COLO668 (cell line): Measurements from ENCODE around the gene AGTPBP1.
"Not testable (repeated sequence)": the region's sequence is repeated elsewhere in the genome, so short reads cannot be mapped to it uniquely, and the experiment has no call there.

Experiments
- DNase-seq: peaks from one replicate; lab custom pipeline; 2025; ENCODE audit not compliant: unreplicated experiment; lab: John Stamatoyannopoulos, UW

The AGTPBP1 gene

DNA sequence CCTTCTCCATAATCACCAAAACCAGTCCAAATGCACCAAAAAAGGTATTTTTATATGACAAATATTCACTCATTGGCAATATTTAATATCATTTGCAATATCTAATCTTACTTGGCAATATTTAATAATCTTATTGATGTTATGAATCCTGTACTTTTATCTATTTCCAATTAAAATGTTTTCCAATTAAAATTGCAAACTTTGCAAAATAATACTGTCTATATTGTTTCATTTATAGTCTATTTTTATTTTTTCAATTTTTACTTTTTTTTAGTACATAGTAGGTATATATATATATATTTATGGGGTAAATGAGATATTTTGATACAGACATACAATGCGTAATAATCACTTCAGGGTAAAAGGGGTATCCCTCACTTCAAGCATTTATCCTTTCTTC, 109.9 kb downstream of the AGTPBP1 start:
- DNase-seq: no peak

DNA sequence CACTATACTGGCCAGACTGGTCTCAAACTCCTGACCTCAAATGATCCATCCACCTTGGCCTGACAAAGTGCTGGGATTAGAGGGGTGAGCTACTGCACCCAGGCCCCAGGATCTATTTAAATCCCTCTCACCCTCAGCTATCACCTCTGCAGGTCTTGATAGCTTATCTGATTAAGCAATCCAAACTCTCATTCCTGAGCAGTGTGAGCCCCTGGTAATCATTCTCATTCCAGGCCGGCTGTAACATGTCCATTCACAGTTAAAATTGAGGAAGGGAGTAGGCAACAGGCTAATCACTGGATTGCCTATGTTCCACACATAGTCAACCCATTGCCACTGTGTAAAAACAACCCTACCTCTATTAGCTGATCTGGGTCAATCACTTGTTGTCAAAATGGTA, 111.1 kb downstream of the AGTPBP1 start:
- DNase-seq: no peak

DNA sequence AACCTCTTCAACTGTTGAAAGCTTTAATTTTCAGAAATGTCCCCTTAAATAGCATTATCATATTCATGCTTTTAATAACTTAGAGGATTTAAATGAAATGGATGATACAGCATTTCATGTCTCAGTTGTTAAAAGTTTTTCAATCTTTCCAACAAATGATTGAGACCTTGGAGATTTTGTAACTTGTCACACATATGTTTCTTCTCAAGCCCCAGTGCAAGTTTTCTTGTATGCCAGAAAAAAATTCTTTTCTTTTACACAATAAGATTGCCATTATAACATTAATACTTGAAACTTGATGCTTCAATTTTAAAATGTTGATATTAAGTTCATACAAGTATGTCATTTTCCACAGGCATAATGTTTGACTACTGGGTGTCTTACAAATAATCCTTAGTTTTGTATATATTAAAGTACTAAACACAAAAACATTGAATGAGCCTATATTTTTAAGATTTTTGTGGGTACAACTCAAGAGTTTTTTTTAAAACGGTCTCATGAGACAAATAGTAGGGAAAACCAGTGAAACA, 124.5 kb downstream of the AGTPBP1 start:
- DNase-seq: no peak

DNA sequence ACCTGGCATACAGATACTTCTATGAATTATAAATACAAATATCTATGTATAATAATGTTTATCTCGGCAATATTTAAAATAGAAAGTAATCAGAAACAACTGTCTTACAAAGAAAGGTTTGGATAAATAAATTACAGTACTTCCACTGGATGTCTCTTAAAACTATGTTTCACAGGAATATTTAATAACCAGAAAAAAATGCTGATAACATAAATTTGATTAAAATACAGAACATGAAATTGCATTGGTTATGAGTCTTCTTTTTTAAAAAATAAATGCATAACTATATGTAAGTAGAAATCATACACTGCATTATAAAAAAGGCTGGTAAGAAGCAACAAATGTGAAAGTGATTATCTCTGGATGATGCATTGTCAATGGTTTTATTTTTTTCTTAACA, 126.0 kb downstream of the AGTPBP1 start:
- no peak for DNase-seq

DNA sequence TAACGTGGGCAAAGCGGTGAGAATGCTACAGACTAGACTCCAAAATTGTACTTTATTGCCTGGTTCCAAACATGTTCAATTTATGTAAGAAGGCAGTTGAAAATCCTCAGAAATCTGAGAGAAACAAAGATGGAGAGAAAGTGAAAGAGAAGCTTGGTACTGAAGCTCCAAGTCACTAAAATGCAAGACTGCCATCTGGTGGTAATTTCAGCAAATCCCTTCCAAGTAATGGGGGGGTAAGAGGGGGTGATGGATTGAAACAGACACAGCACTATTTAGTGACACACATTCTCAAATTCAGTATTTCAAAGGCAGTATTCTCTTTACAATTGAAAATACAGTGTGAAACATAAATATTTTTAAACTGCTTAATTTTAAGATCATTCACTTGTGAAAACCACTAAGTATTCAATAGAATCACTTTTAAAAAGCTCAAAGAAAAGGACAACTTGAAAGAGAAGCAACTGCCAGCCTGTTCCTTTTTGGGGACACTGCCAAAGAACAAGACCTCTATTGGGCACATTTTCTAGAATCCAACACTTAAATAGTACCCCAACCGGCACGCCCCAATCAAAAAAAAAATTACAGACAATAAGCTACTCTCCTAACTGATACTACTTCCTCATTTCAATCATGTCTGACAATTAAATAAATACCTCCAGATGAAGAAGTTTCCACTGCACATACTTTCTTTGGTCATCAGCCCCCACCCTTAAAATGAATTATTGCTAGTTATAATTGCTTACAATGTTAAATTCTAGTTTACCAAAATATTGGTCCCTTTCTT, 131.5 kb downstream of the AGTPBP1 start:
- DNase-seq: peak; percentile 21

DNA sequence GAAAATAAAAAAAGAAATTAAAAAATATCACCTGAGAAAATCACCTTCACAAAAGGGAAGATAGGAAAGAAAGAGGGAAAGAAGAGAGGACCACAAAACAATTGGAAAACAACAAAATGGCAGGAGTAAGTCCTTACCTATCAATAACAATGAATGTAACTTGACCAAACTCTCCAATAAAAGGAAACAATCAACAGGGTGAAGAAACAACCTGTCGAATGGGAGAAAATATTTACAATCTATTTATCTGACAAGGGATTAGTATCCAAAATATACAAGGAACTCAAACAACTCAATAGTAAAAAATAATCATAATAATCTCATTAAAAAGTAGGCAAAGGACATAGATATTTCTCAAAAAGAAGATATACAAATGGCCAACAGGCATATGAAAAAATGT, 135.8 kb downstream of the AGTPBP1 start:
- no peak for DNase-seq

DNA sequence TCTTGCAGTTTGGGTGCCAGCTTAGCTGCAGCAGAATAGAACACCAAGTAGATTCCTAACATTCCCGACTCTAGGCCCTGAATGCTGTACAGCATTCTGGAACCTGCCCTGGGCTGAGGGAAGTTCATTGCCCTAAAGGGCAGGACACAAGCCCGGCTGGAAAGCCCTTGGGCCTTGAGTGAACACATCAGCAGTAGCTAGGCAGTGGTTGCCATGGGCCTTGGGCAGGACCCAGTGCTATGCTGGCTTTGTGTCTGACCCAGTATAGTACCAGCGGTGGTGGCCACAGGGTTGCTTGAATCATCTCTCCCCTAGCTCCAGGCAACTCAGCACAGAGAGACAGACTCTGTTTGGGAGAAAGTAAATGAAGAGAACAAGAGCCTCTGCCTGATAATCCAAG, 137.8 kb downstream of the AGTPBP1 start:
- DNase-seq: no peak

DNA sequence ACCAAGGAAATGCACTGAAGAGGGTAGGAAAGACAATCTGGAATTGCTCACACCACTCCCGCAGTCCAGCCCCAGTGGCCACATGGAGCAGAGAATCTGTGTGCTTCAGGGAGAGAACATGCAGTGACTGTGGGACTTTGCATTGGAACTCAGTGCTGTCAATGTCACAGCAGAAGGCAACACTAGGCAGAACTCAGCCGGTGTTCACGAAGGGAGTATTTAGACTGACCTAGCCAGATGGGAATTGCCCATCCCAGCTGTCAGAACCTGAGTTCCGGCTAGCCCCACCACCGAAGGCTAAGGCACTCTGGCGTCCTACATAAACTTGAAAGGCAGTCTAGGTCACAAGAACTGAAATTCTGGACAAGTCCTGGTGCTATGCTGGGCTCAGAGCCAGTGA, 139.0 kb downstream of the AGTPBP1 start:
- DNase-seq: no peak

DNA sequence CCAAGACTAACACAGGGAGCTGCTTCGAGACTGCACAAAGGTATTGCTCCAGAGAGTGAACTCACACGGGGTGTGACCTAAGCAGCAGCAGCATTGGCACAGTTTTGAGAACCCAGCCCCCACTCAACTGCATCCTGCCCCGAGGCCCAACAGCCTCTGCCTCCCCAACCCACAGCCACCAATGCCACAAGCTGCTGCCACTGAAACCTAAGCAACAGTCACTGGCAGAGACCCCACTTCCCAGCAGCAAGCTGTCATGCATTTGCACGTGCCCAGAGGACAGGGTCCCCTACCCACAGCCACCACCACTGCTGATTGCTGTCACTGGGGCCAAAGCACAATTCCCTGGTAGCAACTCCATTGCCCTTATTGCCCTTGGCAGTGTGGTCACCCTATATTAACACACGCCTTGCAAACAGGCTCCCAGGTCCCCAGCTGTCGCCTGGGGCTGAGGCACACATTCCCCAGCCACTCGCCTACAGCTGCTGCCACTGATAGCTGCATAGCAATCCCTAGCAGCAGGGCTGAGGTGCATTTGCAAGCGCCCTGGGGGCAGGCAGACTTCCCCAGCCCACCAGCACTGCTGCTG, 141.0 kb downstream of the AGTPBP1 start:
- no peak for DNase-seq

DNA sequence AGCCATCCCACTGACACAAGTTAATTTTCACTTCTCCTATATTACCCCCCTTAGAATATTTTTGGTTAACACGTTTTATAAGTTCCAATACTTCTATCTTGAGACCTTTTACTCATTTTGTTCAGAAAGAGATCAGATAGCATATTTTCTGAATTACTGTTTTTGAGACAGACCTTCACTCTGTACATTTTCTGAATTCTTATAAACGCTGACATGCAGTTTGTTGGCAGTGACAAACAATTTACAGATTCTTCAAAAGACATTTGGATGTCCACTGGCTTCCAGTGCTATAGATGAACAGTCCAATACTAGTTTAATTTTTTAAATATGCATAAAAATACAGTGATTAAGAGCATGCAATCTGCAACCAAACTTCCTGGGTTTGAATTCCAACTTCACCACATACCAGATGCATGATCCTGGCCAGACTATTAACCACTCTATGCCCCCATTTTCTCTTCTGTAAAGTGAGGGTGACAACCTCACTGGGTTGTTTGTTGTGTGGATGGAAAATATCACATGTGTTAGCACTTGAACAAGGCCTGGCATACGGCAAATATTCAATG, 142.1 kb downstream of the AGTPBP1 start:
- no peak for DNase-seq

DNA sequence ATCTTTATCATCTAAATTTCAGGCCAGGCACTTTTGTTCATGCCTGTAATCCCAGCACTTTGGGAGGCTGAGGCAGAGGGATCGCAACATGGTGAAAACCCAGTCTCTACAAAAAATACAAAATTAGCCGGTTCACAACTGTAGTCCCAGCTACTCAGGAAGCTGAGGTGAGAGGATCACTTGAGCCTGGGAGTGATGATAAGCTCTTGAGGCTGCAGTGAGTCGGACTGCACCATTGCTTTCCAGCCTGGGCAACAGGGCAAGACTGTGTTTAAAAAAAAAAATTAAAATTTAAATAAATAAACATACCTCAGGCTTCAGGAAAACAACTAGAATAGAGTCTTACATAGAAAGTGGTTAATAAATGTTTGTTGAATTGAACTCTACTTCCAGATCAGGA, 147.4 kb downstream of the AGTPBP1 start:
- no peak for DNase-seq

DNA sequence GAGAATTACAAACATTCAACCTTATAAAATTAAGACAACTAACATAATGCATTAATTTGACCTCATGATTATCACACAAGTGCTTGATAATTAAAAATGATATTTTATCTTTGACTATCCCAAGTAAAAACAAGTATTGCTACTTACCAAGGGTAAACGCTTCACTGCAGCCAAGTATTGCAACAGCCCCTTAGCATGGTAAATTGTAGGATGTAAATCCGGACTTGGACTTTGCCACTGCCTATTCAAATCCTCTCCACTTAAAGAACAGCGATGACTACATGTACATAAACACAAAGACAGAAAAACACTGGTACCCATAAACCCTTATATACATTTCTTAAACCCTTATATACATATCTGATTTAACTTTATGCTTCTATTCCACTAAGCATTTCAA, 155.1 kb downstream of the AGTPBP1 start:
- DNase-seq: no peak

DNA sequence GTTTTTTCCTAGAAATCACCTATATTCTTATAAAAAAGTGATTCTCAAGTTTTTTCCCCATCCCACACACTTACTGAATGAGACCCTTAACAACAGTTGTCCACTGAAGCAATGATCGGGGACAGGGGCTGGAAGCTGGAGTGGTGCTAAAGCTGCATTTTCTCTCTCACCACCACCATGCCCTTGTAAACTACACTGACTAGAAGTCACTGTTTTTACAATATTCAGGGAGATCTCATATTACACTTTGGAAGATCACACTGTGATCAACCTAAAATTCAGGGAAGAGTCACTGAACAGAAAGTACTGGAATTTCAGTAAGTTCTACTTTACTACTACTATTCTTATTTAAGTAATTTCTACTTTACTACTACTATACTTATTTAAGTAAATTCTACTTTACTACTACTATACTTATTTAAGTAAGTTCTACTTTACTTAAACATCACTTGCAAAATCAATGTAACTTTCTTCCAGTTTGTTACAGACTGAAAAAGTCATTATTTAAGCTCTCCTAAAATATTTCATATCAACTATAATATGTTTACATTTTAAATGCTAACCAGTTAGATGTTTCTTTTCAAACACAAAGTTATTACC, 164.3 kb downstream of the AGTPBP1 start:
- no peak for DNase-seq

DNA sequence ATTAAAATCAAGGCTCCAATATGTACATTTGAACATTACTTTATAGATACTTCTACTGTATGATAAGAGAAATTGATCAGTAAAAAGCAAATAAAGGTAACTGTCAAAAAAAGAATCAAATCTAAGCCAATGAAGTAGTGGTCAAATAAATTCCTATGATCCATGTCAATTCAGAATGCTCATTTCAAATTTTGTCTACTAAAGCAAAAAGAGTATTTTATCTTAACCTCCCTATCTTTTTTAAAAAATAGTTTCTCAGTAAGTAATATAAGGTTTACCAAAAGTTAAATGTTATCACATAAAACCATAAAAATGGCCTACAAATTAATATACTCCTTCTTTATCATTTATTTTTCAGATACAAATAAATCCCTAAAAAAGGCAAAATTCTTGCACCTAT, 165.9 kb downstream of the AGTPBP1 start:
- no peak for DNase-seq

DNA sequence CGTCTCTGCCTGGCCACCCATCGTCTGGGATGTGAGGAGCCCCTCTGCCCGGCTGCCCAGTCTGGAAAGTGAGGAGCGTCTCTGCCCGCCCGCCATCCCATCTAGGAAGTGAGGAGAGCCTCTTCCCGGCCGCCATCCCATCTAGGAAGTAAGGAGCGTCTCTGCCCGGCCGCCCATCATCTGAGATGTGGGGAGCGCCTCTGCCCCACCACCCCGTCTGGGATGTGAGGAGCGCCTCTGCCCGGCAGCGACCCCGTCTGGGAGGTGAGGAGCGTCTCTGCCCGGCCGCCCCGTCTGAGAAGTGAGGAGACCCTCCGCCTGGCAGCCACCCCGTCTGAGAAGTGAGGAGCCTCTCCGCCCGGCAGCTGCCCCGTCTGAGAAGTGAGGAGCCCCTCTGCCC, 168.2 kb downstream of the AGTPBP1 start:
- DNase-seq: not testable (repeated sequence)

DNA sequence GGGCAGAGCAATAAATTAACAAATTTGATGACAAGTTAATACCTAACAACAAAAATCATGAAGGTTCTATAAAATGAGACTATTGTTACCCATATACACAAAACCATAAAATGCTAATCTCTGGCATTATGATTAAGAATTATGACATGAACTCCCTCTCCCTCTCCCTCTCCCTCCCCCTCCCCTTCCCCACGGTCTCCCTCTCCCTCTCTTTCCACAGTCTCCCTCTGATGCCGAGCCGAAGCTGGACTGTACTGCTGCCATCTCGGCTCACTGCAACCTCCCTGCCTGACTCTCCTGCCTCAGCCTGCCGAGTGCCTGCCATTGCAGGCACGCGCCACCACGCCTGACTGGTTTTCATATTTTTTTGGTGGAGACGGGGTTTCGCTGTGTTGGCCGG, 168.8 kb downstream of the AGTPBP1 start:
- not testable (repeated sequence) for DNase-seq

DNA sequence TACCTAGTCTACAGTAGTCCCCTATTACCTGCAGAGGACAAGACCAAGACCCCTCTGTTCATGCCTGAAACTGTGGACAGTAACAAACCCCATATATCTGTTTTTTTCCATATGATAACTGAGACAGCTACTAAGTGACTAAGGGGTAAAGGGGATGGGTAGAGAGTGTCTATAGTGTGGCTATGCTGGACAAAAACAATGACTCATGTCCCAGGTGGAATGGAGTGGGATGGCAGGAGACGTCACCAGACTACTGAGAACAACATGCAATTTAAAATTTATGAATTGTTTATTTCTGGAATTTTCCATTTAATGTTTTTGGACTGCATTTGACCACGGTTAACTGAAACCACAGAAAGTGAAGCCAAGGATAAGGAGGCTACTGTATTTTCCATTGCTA, 171.8 kb downstream of the AGTPBP1 start:
- DNase-seq: no peak

DNA sequence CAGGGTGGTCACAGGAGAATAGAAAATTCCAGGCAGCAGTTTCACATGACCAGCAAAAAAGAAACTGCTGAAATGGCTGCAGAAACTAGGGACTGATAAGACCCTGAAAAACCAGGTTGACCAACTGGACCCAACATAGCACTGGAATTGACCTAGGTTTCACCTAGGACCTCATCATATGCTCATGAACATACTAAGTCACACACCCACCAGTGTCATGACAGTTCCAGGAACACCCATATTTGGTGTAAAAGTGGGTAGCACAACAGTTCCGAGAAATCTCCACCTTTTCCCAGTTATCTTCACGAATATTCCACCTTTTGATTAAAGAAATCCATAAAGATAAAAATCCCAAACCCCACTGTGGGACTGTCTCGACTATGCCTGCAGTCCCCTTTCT, 182.2 kb downstream of the AGTPBP1 start:
- no peak for DNase-seq

DNA sequence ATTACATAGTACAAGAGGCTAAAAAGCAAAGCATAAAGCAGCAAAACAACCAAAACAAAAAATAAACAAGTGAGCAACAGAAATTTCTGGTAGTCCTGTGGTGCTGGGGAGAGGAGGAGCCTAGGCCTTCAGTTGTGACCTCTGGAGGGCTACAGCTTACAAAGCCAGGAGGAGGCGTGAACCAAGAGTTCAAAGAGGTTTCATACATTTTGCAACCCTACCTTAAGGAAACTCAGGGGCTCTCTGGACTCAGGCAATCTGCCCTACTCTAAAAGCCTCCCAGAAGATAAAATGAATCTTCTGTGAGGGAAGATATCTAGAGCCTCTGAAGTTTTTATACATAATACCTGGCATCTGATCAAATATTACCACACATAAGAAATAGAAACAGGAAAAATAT, 187.4 kb downstream of the AGTPBP1 start:
- no peak for DNase-seq

DNA sequence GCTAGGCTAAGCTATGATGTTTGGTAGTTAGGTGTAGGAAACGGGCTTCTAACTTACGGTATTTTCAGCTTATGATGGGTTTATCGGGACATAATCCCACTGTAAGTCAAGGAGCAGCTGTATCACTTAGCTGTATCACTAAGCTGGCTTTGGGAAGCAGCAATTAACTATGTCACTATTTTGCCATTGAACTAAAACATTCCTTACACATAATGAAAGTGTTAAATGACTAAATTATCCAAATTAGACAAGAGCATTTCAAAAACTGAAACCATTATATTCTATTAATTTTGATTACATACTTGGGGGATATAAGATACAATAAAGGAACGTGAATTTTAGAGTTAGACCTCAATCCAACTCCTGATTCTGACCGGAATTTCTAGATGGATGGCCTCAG, 188.3 kb downstream of the AGTPBP1 start:
- no peak for DNase-seq

DNA sequence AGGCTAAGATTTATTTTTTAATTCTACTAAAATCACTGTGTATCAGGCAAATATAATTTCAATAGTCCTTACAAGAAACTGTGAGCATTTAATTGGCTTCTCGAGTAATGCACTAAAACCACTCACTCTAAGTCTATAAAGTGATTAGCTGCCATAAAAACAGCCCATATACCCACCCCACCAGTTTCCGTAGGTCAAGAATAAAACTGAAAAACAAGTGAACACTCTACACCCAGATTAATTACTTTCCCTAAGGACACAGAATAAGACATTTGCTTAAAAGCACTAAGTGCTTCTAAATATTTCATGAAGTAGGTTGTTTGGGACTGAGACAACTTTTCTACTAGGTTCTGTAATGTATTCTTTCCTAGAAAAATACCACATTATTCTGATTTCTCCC, 194.2 kb downstream of the AGTPBP1 start:
- no peak for DNase-seq

DNA sequence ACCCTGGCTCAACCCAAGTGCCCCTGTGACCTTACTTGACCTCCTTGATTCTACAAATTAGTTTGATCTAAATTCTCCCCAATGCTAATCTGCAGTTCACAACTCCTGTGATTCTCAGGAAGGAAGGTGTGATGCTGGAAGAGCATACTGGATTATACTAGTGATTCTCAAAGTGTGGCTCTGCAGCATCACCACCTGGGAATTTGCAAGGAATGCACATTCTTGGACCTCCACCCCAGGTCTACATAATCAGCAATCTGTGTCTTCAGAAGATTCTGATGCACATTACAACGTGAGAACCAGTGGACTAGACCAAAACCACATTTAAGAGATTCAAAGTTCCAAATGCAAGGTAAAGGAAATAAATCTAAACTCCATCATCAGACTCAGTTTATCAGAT, 198.6 kb downstream of the AGTPBP1 start:
- no peak for DNase-seq
